GM12878 (cell line): ENCODE results near the gene CD300LG.

ENCODE experiments used
- CBX5 ChIP-seq: sonication (generic); IDR thresholded peaks from 2 replicates; pipeline ENCODE4 v1.6.1; 2016; ENCODE audit warnings: low read depth, moderate library complexity, mild to moderate bottlenecking, inconsistent platforms
- CHD1 ChIP-seq: IDR thresholded peaks from 2 replicates; pipeline ENCODE4 v1.6.1; 2012; ENCODE audit warnings: low read depth, low read length, improper control_type of control experiment
- POLR2A ChIP-seq: IDR thresholded peaks from 2 replicates; pipeline ENCODE4 v1.6.1; 2011; ENCODE audit warnings: low read depth, mild to moderate bottlenecking, low read length
- POLR2AphosphoS5 ChIP-seq: IDR thresholded peaks from 2 replicates; pipeline ENCODE4 v1.6.1; 2011; ENCODE audit warnings: mild to moderate bottlenecking, low read length, inconsistent platforms
- SP1 ChIP-seq: IDR thresholded peaks from one replicate; pipeline ENCODE4 v1.6.1; 2011; ENCODE audit warnings: low read depth, low read length
- STAT1 ChIP-seq: fragments of 450-650 bp; conservative IDR thresholded peaks from 2 replicates; pipeline ENCODE4 v1.6.1; 2014; ENCODE audit warnings: antibody characterized with exemption, mild to moderate bottlenecking
- TCF3 ChIP-seq: IDR thresholded peaks from 2 replicates; pipeline ENCODE4 v1.6.1; 2012; ENCODE audit warnings: low read depth, mild to moderate bottlenecking, low read length, borderline replicate concordance; ENCODE audit not compliant: insufficient read depth
- USF1 ChIP-seq: IDR thresholded peaks from 2 replicates; pipeline ENCODE4 v1.6.1; 2011; ENCODE audit warnings: borderline replicate concordance, low read depth, mild to moderate bottlenecking, moderate library complexity, mixed read lengths, low read length; ENCODE audit not compliant: insufficient read depth; ENCODE audit errors: extremely low read length
- ZNF24 ChIP-seq: fragments of 450-650 bp; IDR thresholded peaks from 2 replicates; pipeline ENCODE4 v1.6.1; 2017; ENCODE audit warnings: antibody characterized with exemption, mild to moderate bottlenecking

- TF ChIP-seq STAT1, result no peak
- TF ChIP-seq USF1, result no peak
- TF ChIP-seq CBX5, result no peak
- TF ChIP-seq TCF3, result no peak
- no peak for TF ChIP-seq POLR2AphosphoS5
- TF ChIP-seq CHD1, result no peak
- TF ChIP-seq ZNF24, result no peak
- TF ChIP-seq POLR2A, result no peak
- TF ChIP-seq SP1, result no peak
Measured at GRCh38 chr17:43832168-43832975, 14.6 kb upstream of the CD300LG start.
